ENCODE measurements around the gene FCGR3B.
"Not testable (repeated sequence)": the region's sequence is repeated elsewhere in the genome, so short reads cannot be mapped to it uniquely, and the experiment has no call there.

Gene FCGR3B

GRCh38 chr1:161631076-161631475, at the start of gene FCGR3B:
FCGR3B (minus strand) TSS chr1:161631176; CDS start chr1:161631094, 82 bp downstream.
- no peak for DNase-seq

- DNase-seq, result peak; percentile 21 to 36
Measured at GRCh38 chr1:161678500-161678899, 47.5 kb upstream of the FCGR3B start.

- no peak for DNase-seq
Measured at GRCh38 chr1:161676958-161677689, 46.1 kb upstream of the FCGR3B start.

- DNase-seq, result no peak
Measured at GRCh38 chr1:161676441-161676840, 45.5 kb upstream of the FCGR3B start.

GRCh38 chr1:161674908-161675307, 43.9 kb upstream of the FCGR3B start:
- not testable (repeated sequence) for DNase-seq

- DNase-seq, result not testable (repeated sequence)
Measured at GRCh38 chr1:161674447-161674846, 43.5 kb upstream of the FCGR3B start.

GRCh38 chr1:161673437-161673836, 42.5 kb upstream of the FCGR3B start:
- DNase-seq, result not testable (repeated sequence)

GRCh38 chr1:161671045-161672020, 40.4 kb upstream of the FCGR3B start:
- DNase-seq, result not testable (repeated sequence)

GRCh38 chr1:161664689-161665088, 33.7 kb upstream of the FCGR3B start:
- DNase-seq, result not testable (repeated sequence)

GRCh38 chr1:161663569-161663968, 32.6 kb upstream of the FCGR3B start:
- DNase-seq, result not testable (repeated sequence)

GRCh38 chr1:161662684-161663339, 31.8 kb upstream of the FCGR3B start, which contains the start of gene FCGR2B:
FCGR2B (plus strand) TSS chr1:161663143; CDS start chr1:161663242, 99 bp downstream.
- DNase-seq, result not testable (repeated sequence)

GRCh38 chr1:161661660-161662311, 30.8 kb upstream of the FCGR3B start:
- DNase-seq, result not testable (repeated sequence)

GRCh38 chr1:161658524-161658923, 27.5 kb upstream of the FCGR3B start:
- DNase-seq, result not testable (repeated sequence)

GRCh38 chr1:161653971-161654370, 23.0 kb upstream of the FCGR3B start:
- DNase-seq, result not testable (repeated sequence)

GRCh38 chr1:161653541-161653940, 22.6 kb upstream of the FCGR3B start:
- not testable (repeated sequence) for DNase-seq

GRCh38 chr1:161647507-161648360, 16.8 kb upstream of the FCGR3B start:
- peak; percentile 33 to 53 for DNase-seq

GRCh38 chr1:161644855-161645254, 13.9 kb upstream of the FCGR3B start:
- DNase-seq, result not testable (repeated sequence)

- DNase-seq, result peak; percentile 32 to 39
Measured at GRCh38 chr1:161643481-161644208, 12.7 kb upstream of the FCGR3B start.

- peak; percentile 88 to 91 for DNase-seq
Measured at GRCh38 chr1:161642697-161643096, 11.7 kb upstream of the FCGR3B start.

GRCh38 chr1:161639203-161639602, 8.2 kb upstream of the FCGR3B start:
- DNase-seq, result not testable (repeated sequence)

Data from inflammatory macrophage treated with lipopolysaccharide for 1 hour (primary cell).